Epithelial cell of esophagus (primary cell): ENCODE measurements around the gene ABCB4.

Source experiments
- DNase-seq: peaks from one replicate; pipeline ENCODE4 v3.0.0; 2010; ENCODE audit warnings: low read depth
- H3K4me3 ChIP-seq: 2 replicates; pipeline ENCODE4 v1.5.1; 2011; ENCODE audit warnings: mild to moderate bottlenecking, low read length, control low read depth
- TF ChIP-seq, protein P1 (sequence below): IDR thresholded peaks from 2 replicates; pipeline ENCODE4 v1.5.1; 2011; ENCODE audit warnings: low read depth, mild to moderate bottlenecking, low read length, control low read depth, inconsistent platforms; ENCODE audit not compliant: insufficient read depth; ENCODE audit errors: missing control alignments

Gene ABCB4

DNA sequence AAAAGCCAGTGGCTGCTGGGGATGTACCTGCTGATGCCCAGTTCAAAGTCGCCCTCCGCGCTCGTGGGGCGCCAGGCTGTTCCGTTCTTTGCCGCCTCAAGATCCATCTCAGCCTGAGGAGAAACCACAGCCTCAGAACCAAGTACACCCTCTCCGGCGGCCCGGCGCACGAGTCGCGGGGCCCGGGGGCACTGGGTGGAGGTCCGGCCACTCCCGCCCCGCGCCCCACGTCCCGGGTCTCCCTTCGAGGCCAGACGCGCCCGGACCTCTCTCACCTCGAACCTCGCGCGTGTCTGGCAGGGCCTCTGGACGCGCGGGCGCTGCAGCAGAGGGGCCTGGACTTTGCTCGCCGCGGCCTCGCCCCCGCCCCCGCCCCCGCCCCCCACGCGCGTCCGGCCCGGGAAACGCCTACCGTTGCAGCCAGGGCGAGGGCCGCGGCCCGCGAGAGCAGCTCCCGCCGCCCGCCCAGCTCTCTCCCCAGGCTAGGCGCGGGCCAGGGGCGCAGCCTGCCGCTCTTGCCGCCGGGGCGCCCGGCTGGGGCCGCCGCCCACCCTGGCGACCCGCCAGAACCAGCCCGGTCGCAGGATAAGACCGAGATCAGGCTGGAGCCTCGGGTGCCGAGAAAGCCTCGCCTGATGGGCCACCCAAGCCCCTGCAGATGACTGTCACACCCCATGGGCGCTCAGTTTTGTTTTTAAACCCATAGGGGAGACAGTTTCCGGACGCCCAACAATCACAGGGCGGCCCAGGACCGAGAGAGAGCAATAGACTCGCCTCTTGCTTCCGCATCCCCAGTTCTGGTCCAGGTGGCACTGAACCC is at the start of gene ABCB4:
Gene ABCB4 (minus strand): TSS at position 322 of the 820 bp plus-strand sequence. CDS start 215 bp downstream, at position 107.
- no peak within 1 kb of the TSS for H3K4me3 ChIP-seq
- no peak for DNase-seq

DNA sequence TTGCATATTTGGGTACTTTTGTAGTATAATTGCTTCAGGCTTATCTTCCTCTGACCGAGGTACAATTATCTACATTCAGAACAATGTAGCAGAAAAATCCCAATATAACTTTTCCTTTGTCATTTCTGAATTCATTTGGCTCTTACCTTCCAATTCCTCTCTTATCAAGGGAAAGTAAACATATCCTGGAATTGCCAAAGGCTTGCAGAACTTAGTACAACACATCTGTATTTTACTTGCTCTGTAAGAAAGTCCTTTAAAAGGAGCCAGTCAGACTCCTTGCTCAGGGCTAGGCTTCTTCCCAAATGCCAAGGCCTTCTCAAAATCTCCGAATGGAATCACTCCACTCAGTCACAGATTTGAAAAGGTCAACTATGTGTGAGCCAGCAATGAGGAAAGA is 43.3 kb upstream of the ABCB4 start:
- no peak overlapping the region for H3K4me3 ChIP-seq
- DNase-seq: no peak
- TF ChIP-seq, protein P1, sequence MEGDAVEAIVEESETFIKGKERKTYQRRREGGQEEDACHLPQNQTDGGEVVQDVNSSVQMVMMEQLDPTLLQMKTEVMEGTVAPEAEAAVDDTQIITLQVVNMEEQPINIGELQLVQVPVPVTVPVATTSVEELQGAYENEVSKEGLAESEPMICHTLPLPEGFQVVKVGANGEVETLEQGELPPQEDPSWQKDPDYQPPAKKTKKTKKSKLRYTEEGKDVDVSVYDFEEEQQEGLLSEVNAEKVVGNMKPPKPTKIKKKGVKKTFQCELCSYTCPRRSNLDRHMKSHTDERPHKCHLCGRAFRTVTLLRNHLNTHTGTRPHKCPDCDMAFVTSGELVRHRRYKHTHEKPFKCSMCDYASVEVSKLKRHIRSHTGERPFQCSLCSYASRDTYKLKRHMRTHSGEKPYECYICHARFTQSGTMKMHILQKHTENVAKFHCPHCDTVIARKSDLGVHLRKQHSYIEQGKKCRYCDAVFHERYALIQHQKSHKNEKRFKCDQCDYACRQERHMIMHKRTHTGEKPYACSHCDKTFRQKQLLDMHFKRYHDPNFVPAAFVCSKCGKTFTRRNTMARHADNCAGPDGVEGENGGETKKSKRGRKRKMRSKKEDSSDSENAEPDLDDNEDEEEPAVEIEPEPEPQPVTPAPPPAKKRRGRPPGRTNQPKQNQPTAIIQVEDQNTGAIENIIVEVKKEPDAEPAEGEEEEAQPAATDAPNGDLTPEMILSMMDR: no peak

More for the DNA sequence above, at the start of gene ABCB4:
- TF ChIP-seq, protein P1: no peak

DNA sequence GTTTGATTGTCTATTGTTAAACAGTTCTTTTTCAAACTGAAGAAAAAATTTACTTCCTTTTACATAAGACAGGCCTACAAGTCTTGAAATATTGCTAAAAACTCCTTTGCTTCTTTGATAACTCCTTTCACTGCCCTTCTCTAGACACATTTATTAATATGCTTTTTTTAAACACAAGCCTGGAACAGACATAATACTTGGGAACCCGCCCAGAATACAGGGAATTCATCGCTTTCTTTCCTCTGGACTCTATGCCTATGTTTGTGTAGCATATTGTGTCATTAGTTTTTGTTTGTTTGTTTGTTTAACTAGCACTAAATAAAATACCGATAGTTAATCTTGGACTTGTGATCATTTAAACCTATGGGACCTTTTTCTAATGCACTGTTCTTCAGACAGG is 42.4 kb upstream of the ABCB4 start:
- DNase-seq: no peak
- no peak overlapping the region for H3K4me3 ChIP-seq
- TF ChIP-seq, protein P1: no peak

DNA sequence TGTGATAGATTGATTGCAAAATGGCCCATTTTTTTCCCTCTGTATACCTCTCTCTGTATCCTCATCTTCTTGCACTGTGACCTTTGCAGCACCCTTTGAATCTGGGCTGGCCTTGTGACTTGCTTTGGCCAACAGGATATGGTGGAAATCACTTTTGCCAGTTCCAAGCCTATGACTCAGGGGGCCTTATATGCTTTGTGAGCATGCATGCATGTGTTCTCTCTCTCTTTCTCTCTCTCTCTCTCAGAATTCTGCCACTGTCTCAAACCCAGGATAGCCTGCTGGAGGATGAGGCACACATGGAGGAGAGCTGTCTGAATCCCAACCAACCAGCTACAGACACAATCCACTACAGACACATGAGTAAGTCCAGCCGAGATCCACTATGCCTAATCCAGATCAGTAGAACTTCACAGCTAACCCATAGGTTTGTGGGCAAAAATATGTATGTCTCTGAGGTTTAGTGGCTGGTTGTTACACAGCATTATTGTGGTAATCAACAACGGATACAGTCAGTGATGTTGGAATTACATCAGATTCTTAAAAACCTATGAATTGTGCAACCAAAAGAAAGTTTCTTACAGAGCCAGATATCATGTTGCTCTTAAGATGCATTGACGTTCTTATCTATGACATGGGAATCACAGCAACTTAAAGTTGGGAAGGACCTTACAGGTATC is 41.8 kb upstream of the ABCB4 start:
- TF ChIP-seq, protein P1: no peak
- no peak overlapping the region for H3K4me3 ChIP-seq
- no peak for DNase-seq

DNA sequence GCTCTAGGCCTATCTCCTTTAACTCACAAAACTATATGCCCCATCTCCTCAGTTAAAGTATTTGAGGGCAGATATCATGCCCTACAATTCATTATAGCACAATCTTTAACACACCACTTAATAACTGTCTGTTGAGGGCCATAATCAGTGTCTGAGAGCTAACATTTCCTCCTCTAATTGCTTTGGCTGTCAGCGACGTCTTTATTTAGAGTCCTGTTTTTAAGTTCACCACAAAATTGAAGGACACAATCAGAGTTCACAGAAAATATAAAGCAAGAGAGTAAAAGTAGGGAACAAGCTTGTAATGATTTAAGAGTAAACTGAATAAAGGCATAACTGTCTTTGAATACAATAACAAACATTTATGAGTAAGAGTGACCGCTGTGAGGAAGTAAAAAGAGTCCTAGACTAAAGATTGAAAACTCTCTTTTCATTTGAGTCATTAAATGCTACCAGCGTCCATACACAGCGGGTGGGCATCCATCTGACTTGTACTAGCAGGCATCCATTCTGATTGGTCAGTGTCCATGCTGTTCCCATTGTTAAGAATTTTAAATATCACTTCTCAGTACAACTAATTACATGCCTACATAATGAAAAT is 38.4 kb upstream of the ABCB4 start:
- no peak overlapping the region for H3K4me3 ChIP-seq
- TF ChIP-seq, protein P1: no peak
- DNase-seq: no peak

DNA sequence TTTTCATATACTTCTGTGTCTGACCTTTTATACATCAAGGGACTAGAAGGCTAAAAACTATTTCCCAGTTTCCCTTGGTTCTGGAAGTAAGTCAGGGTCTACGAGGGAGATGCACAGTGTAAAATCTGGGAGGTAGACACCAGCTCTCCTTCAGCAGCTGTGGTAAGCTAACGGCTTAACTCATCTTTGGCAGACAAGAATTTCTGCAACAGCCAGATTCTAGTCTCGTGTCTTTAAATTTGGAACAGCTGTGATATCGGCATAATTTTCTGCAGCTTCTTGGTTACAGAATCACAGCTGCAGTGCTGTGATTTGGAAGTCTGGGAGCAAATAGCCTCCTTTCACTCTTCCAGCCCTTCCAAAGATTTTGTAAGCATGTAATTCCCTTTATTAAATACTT is 37.4 kb upstream of the ABCB4 start:
- TF ChIP-seq, protein P1: no peak
- DNase-seq: no peak
- no peak overlapping the region for H3K4me3 ChIP-seq
